COLO829 (cell line): ENCODE measurements around the gene GPR143.
"Not testable (repeated sequence)": the region's sequence is repeated elsewhere in the genome, so short reads cannot be mapped to it uniquely, and the experiment has no call there.

Source experiments
- DNase-seq: peaks from one replicate; pipeline ENCODE4 v3.0.0; 2012; ENCODE audit warnings: low spot score

GPR143 gene

GRCh38 chrX:9765737-9766097, at the start of gene GPR143:
TSS of gene GPR143 (minus strand) at chrX:9765847. CDS start at chrX:9765817, 30 bp downstream.
- no peak for DNase-seq

- DNase-seq = not testable (repeated sequence)
Observed at GRCh38 chrX:9811086-9811485, 45.4 kb upstream of the GPR143 start.

GRCh38 chrX:9809876-9810275, 44.2 kb upstream of the GPR143 start:
- DNase-seq = not testable (repeated sequence)

- DNase-seq = no peak
Observed at GRCh38 chrX:9807355-9808182, 41.9 kb upstream of the GPR143 start.

GRCh38 chrX:9805956-9806355, 40.3 kb upstream of the GPR143 start:
- no peak for DNase-seq

- DNase-seq = no peak
Observed at GRCh38 chrX:9804444-9804843, 38.8 kb upstream of the GPR143 start.

- no peak for DNase-seq
Observed at GRCh38 chrX:9802737-9803136, 37.1 kb upstream of the GPR143 start.

- DNase-seq = no peak
Observed at GRCh38 chrX:9797384-9798360, 32.0 kb upstream of the GPR143 start.

GRCh38 chrX:9794495-9794894, 28.8 kb upstream of the GPR143 start:
- DNase-seq = no peak

GRCh38 chrX:9790866-9791265, 25.2 kb upstream of the GPR143 start:
- no peak for DNase-seq

GRCh38 chrX:9789555-9789954, 23.9 kb upstream of the GPR143 start:
- DNase-seq = no peak

GRCh38 chrX:9788911-9789310, 23.3 kb upstream of the GPR143 start:
- DNase-seq = peak; percentile 21

- DNase-seq = no peak
Observed at GRCh38 chrX:9786798-9787635, 21.4 kb upstream of the GPR143 start.

- no peak for DNase-seq
Observed at GRCh38 chrX:9785944-9786797, 20.5 kb upstream of the GPR143 start, which contains the start of gene SHROOM2. TSS of gene SHROOM2 (plus strand) at chrX:9786429. CDS start at chrX:9786546, 117 bp downstream.

- DNase-seq = no peak
Observed at GRCh38 chrX:9785254-9785943, 19.8 kb upstream of the GPR143 start.

- no peak for DNase-seq
Observed at GRCh38 chrX:9784332-9784731, 18.7 kb upstream of the GPR143 start.

GRCh38 chrX:9781941-9782340, 16.3 kb upstream of the GPR143 start:
- DNase-seq = peak; percentile 15

- no peak for DNase-seq
Observed at GRCh38 chrX:9775930-9776329, 10.3 kb upstream of the GPR143 start.

GRCh38 chrX:9772943-9773342, 7.3 kb upstream of the GPR143 start:
- no peak for DNase-seq

GRCh38 chrX:9770319-9770718, 4.7 kb upstream of the GPR143 start:
- DNase-seq = no peak
